Tibial artery (tissue), 4 donors: Measurements from ENCODE around the gene HYAL1.
A peak's percentile ranks its signal among the peaks of the same experiment; 100 is the strongest.

Source experiments
- DNase-seq, 2 donors: peaks; one replicate each; pipeline ENCODE4 v3.0.0-alpha.2; 2019
- H3K27ac ChIP-seq, 2 donors: fragments of 200-600 bp; sonication (generic) in 1 of 2; 1 replicate in 1 of 2; 2 replicates in 1 of 2; pipeline ENCODE4 v1.5.1; 2018 to 2019; ENCODE audit warnings: mild to moderate bottlenecking in 1 of 2
- H3K27me3 ChIP-seq, 2 donors: fragments of 200-600 bp; sonication (generic) in 1 of 2; one replicate each; pipeline versions ENCODE4 v1.5.1 to v1.6.0; 2016 to 2019
- H3K36me3 ChIP-seq, 3 donors: fragments of 200-600 bp; sonication (generic) in 2 of 3; one replicate each; pipeline ENCODE4 v1.5.1; 2016 to 2019; ENCODE audit warnings: mild to moderate bottlenecking in 2 of 3
- H3K4me1 ChIP-seq, 4 donors: fragments of 200-600 bp; sonication (generic) in 2 of 4; 1 replicate in 3 of 4; 2 replicates in 1 of 4; pipeline ENCODE4 v1.5.1; 2016 to 2019
- H3K4me3 ChIP-seq, 2 donors: fragments of 200-600 bp; sonication (generic) in 1 of 2; 1 replicate in 1 of 2; 2 replicates in 1 of 2; pipeline ENCODE4 v1.5.1; 2018 to 2019; ENCODE audit warnings: mild to moderate bottlenecking in 2 of 2
- H3K9me3 ChIP-seq, 3 donors: fragments of 200-600 bp; sonication (generic) in 1 of 3; one replicate each; pipeline ENCODE4 v1.5.1; 2016 to 2019
- intact Hi-C: fragments of 100-400 bp; cut with DNase I; formaldehyde crosslinking; loops from one replicate; pipeline ENCODE4 v1.15.0; 2023; ENCODE audit warnings: low total_unique reads
- TF ChIP-seq, protein P1 (sequence below), 2 experiments: fragments of 200-600 bp in 1 of 2; fragments of 450-650 bp in 1 of 2; IDR thresholded peaks; one replicate each; pipeline ENCODE4 v1.5.1; 2017 to 2019; ENCODE audit warnings: antibody characterized with exemption in 2 of 2, mild to moderate bottlenecking in 1 of 2, moderate library complexity in 1 of 2

HYAL1 gene

DNA sequence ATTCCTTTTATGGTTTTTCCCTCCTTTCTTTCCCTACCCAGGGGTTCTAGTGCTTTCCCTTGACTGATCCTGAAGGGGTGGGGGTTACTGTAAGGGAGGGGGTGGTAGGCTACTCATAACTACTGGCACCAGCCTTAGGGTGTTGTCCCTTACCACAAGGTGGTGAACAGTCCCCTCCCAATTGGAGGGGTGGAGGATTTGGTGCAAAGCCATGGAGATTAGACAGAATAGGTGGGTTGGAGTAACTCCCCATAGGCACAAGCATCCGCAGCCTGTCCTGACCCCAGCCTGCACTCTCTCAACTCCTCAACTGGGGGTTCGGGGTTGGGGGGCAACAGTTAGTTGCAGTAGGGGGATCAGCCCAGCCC lies 21.7 kb upstream of the HYAL1 start:
- Histone ChIP-seq H3K9me3 (no peaks in the 10 kb centered on the region), H3K36me3 (peaks cover 11 to 33% (median 25%) of the 10 kb centered on the region in 3 donors), H3K4me3 (no peak overlapping the region), H3K4me1 (peaks cover 0 to 51% (median 31%) of the 10 kb centered on the region in 4 donors), H3K27me3 (no peaks in the 10 kb centered on the region), H3K27ac (no peak overlapping the region)
- no peak for DNase-seq
- intact Hi-C loops, result no loop called here
- TF ChIP-seq, protein P1, sequence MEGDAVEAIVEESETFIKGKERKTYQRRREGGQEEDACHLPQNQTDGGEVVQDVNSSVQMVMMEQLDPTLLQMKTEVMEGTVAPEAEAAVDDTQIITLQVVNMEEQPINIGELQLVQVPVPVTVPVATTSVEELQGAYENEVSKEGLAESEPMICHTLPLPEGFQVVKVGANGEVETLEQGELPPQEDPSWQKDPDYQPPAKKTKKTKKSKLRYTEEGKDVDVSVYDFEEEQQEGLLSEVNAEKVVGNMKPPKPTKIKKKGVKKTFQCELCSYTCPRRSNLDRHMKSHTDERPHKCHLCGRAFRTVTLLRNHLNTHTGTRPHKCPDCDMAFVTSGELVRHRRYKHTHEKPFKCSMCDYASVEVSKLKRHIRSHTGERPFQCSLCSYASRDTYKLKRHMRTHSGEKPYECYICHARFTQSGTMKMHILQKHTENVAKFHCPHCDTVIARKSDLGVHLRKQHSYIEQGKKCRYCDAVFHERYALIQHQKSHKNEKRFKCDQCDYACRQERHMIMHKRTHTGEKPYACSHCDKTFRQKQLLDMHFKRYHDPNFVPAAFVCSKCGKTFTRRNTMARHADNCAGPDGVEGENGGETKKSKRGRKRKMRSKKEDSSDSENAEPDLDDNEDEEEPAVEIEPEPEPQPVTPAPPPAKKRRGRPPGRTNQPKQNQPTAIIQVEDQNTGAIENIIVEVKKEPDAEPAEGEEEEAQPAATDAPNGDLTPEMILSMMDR (IDR thresholded peaks at IDR 0.05), result no peak

DNA sequence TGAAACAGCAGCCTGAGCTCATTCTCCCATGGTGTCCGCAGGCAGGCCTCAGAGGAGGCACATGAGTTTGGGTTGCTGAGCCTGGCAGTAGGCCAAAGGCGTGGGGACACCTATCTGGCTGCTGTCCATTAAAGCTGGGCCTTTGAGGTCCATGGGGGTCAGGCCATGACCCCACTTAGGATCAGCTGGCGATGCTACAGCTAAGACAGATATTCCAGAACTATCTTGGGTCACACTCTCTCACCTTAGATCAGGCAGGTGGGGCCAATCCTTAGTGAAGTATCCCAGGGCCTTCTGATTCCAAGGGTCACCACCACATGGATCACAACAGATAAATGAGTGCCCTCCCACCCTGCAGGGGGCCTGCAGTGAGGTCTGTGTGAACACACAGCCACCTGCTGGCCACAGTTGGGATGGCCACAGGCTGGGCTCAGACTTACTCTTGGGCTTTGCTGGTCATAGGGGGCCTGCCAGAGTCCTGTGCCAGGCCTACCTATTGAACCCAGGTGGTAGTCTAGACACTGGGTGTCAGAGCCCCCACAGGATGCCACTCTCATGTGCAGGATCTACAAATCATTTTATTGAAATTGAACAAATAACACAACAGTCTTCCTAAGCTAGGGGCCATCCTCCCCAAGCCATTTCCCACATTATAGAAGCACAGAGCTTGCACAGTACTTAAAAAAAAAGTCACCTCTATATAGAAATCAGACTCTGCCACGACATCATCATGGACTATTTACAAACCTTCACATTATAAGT lies 21.2 kb upstream of the HYAL1 start:
- peaks cover 0 to 56% (median 37%) of the 10 kb centered on the region in 4 donors for H3K4me1 ChIP-seq
- DNase-seq, result peak; percentile 73
- peaks cover 7 to 27% (median 20%) of the 10 kb centered on the region in 3 donors for H3K36me3 ChIP-seq
- no peaks in the 10 kb centered on the region for H3K9me3 ChIP-seq
- peak overlapping the region; percentile 26 to 33 for H3K27ac ChIP-seq
- intact Hi-C loops, result no loop called here
- H3K4me3 ChIP-seq, result no peak overlapping the region
- TF ChIP-seq, protein P1 (IDR thresholded peaks at IDR 0.05), result peak; percentile 68 to 70
- H3K27me3 ChIP-seq, result no peaks in the 10 kb centered on the region

DNA sequence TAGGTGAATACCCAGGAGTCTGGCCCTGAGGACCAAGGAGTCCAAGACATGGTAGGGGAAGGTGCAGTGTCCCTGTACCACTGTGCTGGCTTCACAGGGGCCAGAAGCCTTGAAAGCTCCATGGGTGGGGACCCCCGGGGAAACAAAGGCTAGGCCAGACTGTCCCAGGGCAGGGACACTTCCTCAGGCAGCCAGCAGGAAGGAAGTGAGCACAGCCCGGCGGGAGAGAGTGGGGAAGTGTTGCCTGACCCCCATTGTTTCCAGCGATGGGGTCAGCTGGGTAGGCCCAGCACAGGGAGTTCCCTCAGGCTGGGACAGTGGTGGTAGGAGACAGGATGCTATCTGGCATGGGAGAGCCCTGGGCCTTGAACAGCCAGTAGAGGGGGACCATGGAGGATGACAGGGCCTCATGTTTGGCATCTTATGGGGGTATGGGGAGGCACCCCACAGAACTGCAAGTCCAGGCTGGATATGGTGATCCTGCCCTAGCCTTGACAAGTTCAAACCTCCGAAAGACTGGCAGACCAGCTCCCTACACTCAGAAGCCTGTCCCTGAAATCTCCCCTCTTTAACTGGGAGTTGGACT lies 20.3 kb upstream of the HYAL1 start:
- Histone ChIP-seq H3K4me3 (no peak overlapping the region), H3K36me3 (peaks cover 7 to 26% (median 15%) of the 10 kb centered on the region in 3 donors), H3K9me3 (no peaks in the 10 kb centered on the region), H3K27ac (peak overlapping the region; percentile 26 to 33), H3K27me3 (no peaks in the 10 kb centered on the region), H3K4me1 (peaks cover 0 to 63% (median 40%) of the 10 kb centered on the region in 4 donors)
- peak in 1 of 2 donors; percentile 79 for DNase-seq
- TF ChIP-seq, protein P1 (IDR thresholded peaks at IDR 0.05), result no peak
- intact Hi-C loops, result no loop called here

DNA sequence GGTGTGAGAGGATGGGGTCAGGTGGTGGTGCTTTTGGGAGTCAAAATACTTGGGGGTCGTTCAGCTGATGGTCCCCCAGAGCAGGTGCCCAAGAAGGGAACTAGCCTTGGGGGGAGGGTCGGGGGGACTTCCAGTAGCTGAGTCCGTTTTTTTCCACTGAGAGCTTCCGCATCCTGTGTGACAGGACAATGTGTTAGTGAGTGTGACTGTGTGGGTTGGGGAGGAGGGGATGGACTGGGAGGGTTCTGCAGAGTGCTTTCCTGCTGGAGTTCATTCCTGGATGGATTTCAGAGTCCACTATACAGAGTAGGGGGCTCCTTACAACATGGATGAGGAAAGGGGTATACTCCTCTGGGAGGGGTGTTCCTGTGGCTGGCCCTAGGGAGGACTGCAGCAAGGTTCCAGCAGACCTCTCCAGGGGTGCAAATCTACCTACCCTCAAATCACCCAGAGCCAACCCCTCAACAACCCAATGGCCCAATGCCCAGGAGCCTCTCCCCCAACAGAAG lies 19.8 kb upstream of the HYAL1 start:
- peaks cover 0 to 65% (median 40%) of the 10 kb centered on the region in 4 donors for H3K4me1 ChIP-seq
- DNase-seq, result peak in 1 of 2 donors; percentile 70
- H3K27ac ChIP-seq, result peak overlapping the region; percentile 93
- H3K27me3 ChIP-seq, result no peaks in the 10 kb centered on the region
- H3K9me3 ChIP-seq, result no peaks in the 10 kb centered on the region
- intact Hi-C loops, result no loop called here
- peaks cover 7 to 31% (median 18%) of the 10 kb centered on the region in 3 donors for H3K36me3 ChIP-seq
- TF ChIP-seq, protein P1 (IDR thresholded peaks at IDR 0.05), result no peak
- H3K4me3 ChIP-seq, result no peak overlapping the region

DNA sequence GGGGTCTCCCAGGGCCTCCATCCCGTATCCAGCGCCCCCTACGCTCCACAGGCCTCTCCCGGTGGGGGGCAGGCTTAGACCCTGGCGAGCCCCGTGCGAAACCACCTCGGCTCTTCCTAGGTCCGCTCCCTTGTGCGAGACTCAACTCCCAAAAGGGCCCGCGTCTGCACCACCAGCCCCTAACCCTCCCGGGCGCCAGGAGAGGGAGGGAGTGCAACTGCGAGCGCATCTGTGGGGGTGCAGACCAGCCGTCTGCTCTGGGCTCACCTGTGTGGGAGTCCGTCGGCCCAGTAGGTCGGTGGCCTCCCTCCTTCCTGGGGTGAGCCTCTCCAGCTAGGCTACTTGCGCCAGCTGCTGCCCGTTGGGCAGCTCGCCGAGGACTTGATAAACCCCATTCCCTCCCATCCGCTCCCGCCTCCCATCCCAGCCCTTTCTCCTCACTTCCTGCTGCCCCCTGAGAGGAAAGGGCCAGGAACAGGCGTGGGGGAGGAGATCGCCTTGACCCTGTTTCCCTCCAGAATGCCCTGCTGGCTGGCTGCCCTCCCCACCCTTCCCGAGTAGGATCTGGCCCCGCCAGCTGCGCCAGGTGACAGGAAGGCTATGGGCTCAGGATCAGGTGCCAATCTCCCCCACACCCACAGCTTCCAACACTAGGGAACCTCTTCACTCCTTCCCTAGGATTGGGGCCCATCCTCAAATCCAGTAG lies 19.2 kb upstream of the HYAL1 start, which contains the start of gene HYAL2:
Gene HYAL2 (minus strand): TSS at position 360 of the 706 bp plus-strand sequence. CDS start 2,256 bp downstream, outside the sequence.
- TF ChIP-seq, protein P1 (IDR thresholded peaks at IDR 0.05), result no peak
- no peaks in the 10 kb centered on the region for H3K27me3 ChIP-seq
- no peaks in the 10 kb centered on the region for H3K9me3 ChIP-seq
- peak within 1 kb of the TSS; percentile 70 to 89 for H3K4me3 ChIP-seq
- DNase-seq, result peak in 1 of 2 donors; percentile 77
- H3K36me3 ChIP-seq, result peaks cover 7 to 36% (median 24%) of the 10 kb centered on the region in 3 donors
- intact Hi-C loops, result no loop called here
- H3K27ac ChIP-seq, result peak within 1 kb of the TSS; percentile 93
- peaks cover 0 to 68% (median 41%) of the 10 kb centered on the region in 4 donors for H3K4me1 ChIP-seq
